ENCODE measurements around the gene PLA2G4B. TPM values are rescaled to one million over a fixed set of nuclear protein-coding genes. Genes with fewer than 3 reads are reported as not detected.

PLA2G4B gene
- total RNA-seq, 1 donor from 2014 or later: 6.9 TPM

DNA sequence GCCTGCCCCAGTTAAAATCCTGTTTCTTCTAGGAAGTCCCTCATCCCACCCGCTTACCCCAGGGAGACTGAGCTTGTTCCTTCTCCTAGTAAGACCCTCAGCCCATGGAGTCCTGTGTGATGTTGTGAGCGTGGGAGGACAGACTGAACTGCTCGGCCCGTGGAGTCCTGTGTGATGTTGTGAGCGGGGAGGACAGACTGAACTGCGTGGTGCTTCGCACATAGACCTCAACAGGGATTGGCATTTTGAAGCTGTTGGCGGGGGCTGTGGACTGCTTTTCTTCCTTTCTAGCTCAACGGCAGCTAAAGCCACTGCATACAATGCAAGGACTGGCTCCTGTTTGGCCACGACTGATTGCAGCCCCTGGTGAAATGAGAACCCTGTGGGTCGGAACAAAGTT is 56.8 kb downstream of the PLA2G4B start:
- no peaks in the 10 kb centered on the region for H3K27me3 Mint-ChIP-seq (ENCODE audit: unreplicated experiment)
- no peak for TF ChIP-seq CTCF (IDR thresholded peaks at IDR 0.05)
- H3K9me3 Mint-ChIP-seq (ENCODE audit: unreplicated experiment): no peaks in the 10 kb centered on the region
- peaks cover 9% of the 10 kb centered on the region for H3K36me3 Mint-ChIP-seq (ENCODE audit: unreplicated experiment)
- H3K4me3 Mint-ChIP-seq (ENCODE audit: unreplicated experiment): peak overlapping the region; percentile 9
- DNase-seq (ENCODE audit: extremely low spot score, unreplicated experiment): no peak
- H3K27ac Mint-ChIP-seq (ENCODE audit: unreplicated experiment): peak overlapping the region; percentile 77
- peaks cover 19% of the 10 kb centered on the region for H3K4me1 Mint-ChIP-seq (ENCODE audit: unreplicated experiment)

DNA sequence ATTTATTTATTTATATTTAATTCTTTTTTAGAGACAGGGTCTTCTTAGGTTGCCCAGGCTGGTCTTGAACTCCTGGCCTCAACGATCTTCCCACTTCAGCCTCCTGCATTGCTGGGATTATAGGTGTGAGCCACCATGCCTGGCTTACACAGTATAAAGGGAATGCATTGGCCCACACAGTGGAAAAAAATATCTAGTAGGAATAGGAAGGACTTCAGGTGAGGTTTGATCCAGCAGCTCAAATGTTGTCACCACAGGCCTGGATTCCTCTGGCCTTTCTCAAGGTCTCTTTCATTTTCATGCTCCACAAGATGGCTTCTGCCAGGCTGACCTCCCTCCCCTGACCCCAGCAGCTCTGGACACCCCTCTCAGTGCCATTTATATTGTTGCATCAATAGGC is 57.3 kb downstream of the PLA2G4B start:
- H3K27ac Mint-ChIP-seq (ENCODE audit: unreplicated experiment): no peak overlapping the region
- no peaks in the 10 kb centered on the region for H3K9me3 Mint-ChIP-seq (ENCODE audit: unreplicated experiment)
- TF ChIP-seq CTCF (IDR thresholded peaks at IDR 0.05): no peak
- no peaks in the 10 kb centered on the region for H3K27me3 Mint-ChIP-seq (ENCODE audit: unreplicated experiment)
- H3K4me1 Mint-ChIP-seq (ENCODE audit: unreplicated experiment): peaks cover 20% of the 10 kb centered on the region
- no peak for DNase-seq (ENCODE audit: extremely low spot score, unreplicated experiment)
- H3K36me3 Mint-ChIP-seq (ENCODE audit: unreplicated experiment): peaks cover 9% of the 10 kb centered on the region
- no peak overlapping the region for H3K4me3 Mint-ChIP-seq (ENCODE audit: unreplicated experiment)

DNA sequence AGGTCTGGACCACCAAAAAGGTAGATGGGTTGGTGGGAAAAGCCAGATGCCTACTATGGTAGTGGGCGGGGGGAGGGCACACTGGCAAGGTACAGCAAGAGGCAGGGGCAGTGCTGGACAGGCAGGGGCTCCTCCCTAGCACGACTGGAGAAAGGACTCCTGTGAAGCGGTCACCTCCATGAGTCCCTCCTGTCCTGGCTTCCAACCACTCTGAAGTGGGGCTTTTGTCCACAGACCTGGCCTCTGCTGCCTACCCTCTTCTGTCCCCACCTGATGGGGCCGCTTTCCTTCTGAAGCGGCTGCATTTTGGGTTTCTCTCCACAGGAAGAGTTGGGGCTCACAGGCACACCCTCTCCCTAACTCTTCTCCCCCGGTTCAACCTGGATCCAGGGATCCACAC is 57.9 kb downstream of the PLA2G4B start:
- Mint-ChIP-seq H3K36me3 (ENCODE audit: unreplicated experiment) (peaks cover 9% of the 10 kb centered on the region), H3K4me1 (ENCODE audit: unreplicated experiment) (peaks cover 25% of the 10 kb centered on the region), H3K27ac (ENCODE audit: unreplicated experiment) (no peak overlapping the region), H3K27me3 (ENCODE audit: unreplicated experiment) (no peaks in the 10 kb centered on the region), H3K4me3 (ENCODE audit: unreplicated experiment) (no peak overlapping the region), H3K9me3 (ENCODE audit: unreplicated experiment) (no peaks in the 10 kb centered on the region)
- no peak for TF ChIP-seq CTCF (IDR thresholded peaks at IDR 0.05)
- no peak for DNase-seq (ENCODE audit: extremely low spot score, unreplicated experiment)

DNA sequence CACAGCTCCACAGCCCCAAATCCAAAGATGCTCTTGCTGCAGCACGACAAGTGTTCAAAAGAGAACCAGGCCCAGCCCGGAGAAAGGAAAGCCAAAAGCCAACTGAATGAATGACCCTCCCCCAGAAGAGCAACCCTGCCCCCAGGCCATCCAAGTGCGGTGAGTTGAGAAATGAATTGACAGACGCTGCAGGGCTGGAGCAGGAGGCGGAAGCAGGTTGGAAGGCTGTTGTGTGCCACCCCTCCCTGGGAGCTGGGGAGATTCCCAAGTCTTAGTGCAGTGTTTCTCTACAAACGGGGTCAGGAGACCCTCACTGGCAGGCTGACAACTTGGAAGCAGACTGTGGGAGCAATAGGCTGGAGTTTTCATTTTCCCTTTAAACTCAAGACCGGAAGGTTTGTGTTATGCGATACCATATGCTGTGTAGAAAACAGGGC is 58.7 kb downstream of the PLA2G4B start:
- peaks cover 9% of the 10 kb centered on the region for H3K36me3 Mint-ChIP-seq (ENCODE audit: unreplicated experiment)
- peaks cover 25% of the 10 kb centered on the region for H3K4me1 Mint-ChIP-seq (ENCODE audit: unreplicated experiment)
- no peaks in the 10 kb centered on the region for H3K27me3 Mint-ChIP-seq (ENCODE audit: unreplicated experiment)

More for the DNA sequence above, 58.7 kb downstream of the PLA2G4B start:
- Mint-ChIP-seq H3K9me3 (ENCODE audit: unreplicated experiment) (no peaks in the 10 kb centered on the region), H3K27ac (ENCODE audit: unreplicated experiment) (no peak overlapping the region), H3K4me3 (ENCODE audit: unreplicated experiment) (no peak overlapping the region)
- TF ChIP-seq CTCF (IDR thresholded peaks at IDR 0.05): no peak
- DNase-seq (ENCODE audit: extremely low spot score, unreplicated experiment): no peak

Small RNAs within 50 kb of the gene (microRNA-seq; reads per million reads assigned to microRNA genes)
- not detected for gene MIR4310 (ENCODE audit: unreplicated experiment)

Other genes with a start within 250 kb of the PLA2G4B start
- 47.2 and 50.1 TPM in 2 replicates for gene MGA, start 178.4 kb upstream of the PLA2G4B start, total RNA-seq
- gene MAPKBP1, start 64.4 kb upstream of the PLA2G4B start, total RNA-seq: 28.0 and 34.2 TPM in 2 replicates
- gene JMJD7, start 10.8 kb upstream of the PLA2G4B start, total RNA-seq: 9.1 and 14.0 TPM in 2 replicates
- 3.0 and 3.2 TPM in 2 replicates for gene SPTBN5, start 55.2 kb downstream of the PLA2G4B start, total RNA-seq
- gene EHD4, start 133.7 kb downstream of the PLA2G4B start, total RNA-seq: 20.9 and 21.7 TPM in 2 replicates
- not detected in 2 replicates for gene PLA2G4E, start 182.2 kb downstream of the PLA2G4B start, total RNA-seq